GM12874 (cell line): ENCODE data around the gene SGMS1.

Source experiments
- CTCF ChIP-seq: IDR thresholded peaks from 2 replicates; pipeline ENCODE4 v1.5.1; 2011; ENCODE audit warnings: low read depth, mild to moderate bottlenecking, control low read depth, low read length, moderate library complexity; ENCODE audit not compliant: insufficient read depth

The SGMS1 gene

GRCh38 chr10:50512214-50512595 lies 111.6 kb downstream of the SGMS1 start:
- no peak for TF ChIP-seq CTCF

- TF ChIP-seq CTCF = no peak
Measured at GRCh38 chr10:50511492-50512213, 112.1 kb downstream of the SGMS1 start.

- TF ChIP-seq CTCF = no peak
Measured at GRCh38 chr10:50510517-50511473, 113.0 kb downstream of the SGMS1 start.

- TF ChIP-seq CTCF = no peak
Measured at GRCh38 chr10:50508315-50509051, 115.3 kb downstream of the SGMS1 start.

- TF ChIP-seq CTCF = no peak
Measured at GRCh38 chr10:50506861-50507573, 116.7 kb downstream of the SGMS1 start.

GRCh38 chr10:50504389-50504788 lies 119.4 kb downstream of the SGMS1 start:
- no peak for TF ChIP-seq CTCF
